K562 (cell line): ENCODE results near the gene BGN. TPM values are rescaled to one million over a fixed set of nuclear protein-coding genes. Genes with fewer than 3 reads are reported as not detected.

ENCODE experiments used
- ATAC-seq: fragments of 200-7000 bp; cut with Tn5 transposase; 3 replicates; pipeline ENCODE4 v1.9.1; 2020; ENCODE audit warnings: moderate library complexity
- BruUV-seq: library from RNA; stranded (reverse); fragments of 400-500 nt; replicated peaks from 2 replicates; lab custom pipeline; 2021; lab: Mats Ljungman, UMichigan
- CTCF ChIA-PET: fragments of 300-600 bp; formaldehyde crosslinking; extraction: SDS; loops from one replicate; lab custom pipeline; 2021; ENCODE audit warnings: low intra/inter-chr PET ratio; lab: Yijun Ruan, JAX
- POLR2A ChIA-PET: fragments of 300-600, 350-650 bp; sonication (Branson Sonifier 250); formaldehyde crosslinking; extraction: SDS; loops from one replicate; lab custom pipeline; 2021; ENCODE audit warnings: antibody characterized with exemption, inconsistent platforms; lab: Yijun Ruan, JAX
- DNase-seq, 4 experiments: peaks; one replicate each; pipeline versions ENCODE4 v3.0.0 to v3.0.0-alpha.2; 2011 to 2018; ENCODE audit warnings: low spot score in 3 of 4, mixed read lengths in 3 of 4; ENCODE audit errors: extremely low read depth in 1 of 4
- FAIRE-seq: peaks from 2 replicates; lab custom pipeline; 2011; peaks lifted over from hg19 to GRCh38; lab: Jason Lieb, UNC
- H2AFZ ChIP-seq: 2 replicates; pipeline ENCODE4 v1.6.0; 2011; ENCODE audit warnings: low read depth, low read length, control low read depth, inconsistent platforms
- H3K27ac ChIP-seq: fragments of 200-600 bp; 3 replicates; pipeline ENCODE4 v1.8.0; 2011; ENCODE audit warnings: low read depth, mild to moderate bottlenecking, control low read depth, inconsistent platforms, low read length, moderate library complexity, mixed read lengths; ENCODE audit errors: extremely low read depth
- H3K27me3 ChIP-seq, 2 experiments: fragments of 300-600 bp in 1 of 2; 2 replicates in 1 of 2; 3 replicates in 1 of 2; pipeline versions ENCODE4 v1.6.0 to v1.8.0; 2011; ENCODE audit warnings: inconsistent platforms in 2 of 2, low read length in 2 of 2, mild to moderate bottlenecking in 1 of 2, mixed read lengths in 1 of 2, moderate library complexity in 1 of 2; ENCODE audit not compliant: control insufficient read depth in 2 of 2, insufficient read depth in 2 of 2
- H3K36me3 ChIP-seq: fragments of 300-600 bp; 3 replicates; pipeline ENCODE4 v1.8.0; 2011; ENCODE audit warnings: mild to moderate bottlenecking, low read length, inconsistent platforms; ENCODE audit not compliant: control insufficient read depth, insufficient read depth
- H3K4me1 ChIP-seq, 2 experiments: fragments of 200-600 bp in 1 of 2; replicated peaks in 1 of 2; 2 replicates in 1 of 2; 3 replicates in 1 of 2; pipeline versions ENCODE4 v1.5.1 to v1.8.0; 2011; ENCODE audit warnings: inconsistent platforms in 2 of 2, low read length in 2 of 2, mild to moderate bottlenecking in 1 of 2, mixed read lengths in 1 of 2, moderate library complexity in 1 of 2; ENCODE audit not compliant: control insufficient read depth in 2 of 2, insufficient read depth in 2 of 2
- H3K4me2 ChIP-seq: 2 replicates; pipeline ENCODE4 v1.6.1; 2011; ENCODE audit warnings: low read length, control low read depth, inconsistent platforms, mixed read lengths; ENCODE audit not compliant: insufficient read depth
- H3K4me3 ChIP-seq: fragments of 200-600 bp; sonication (generic), shearing (Covaris generic); 2 replicates; pipeline ENCODE4 v1.5.1; 2016; ENCODE audit warnings: control low read depth, inconsistent platforms
- H3K79me2 ChIP-seq: fragments of 200-600 bp; 3 replicates; pipeline ENCODE4 v1.8.0; 2011; ENCODE audit warnings: low read length, inconsistent platforms; ENCODE audit not compliant: control insufficient read depth, insufficient read depth
- H3K9ac ChIP-seq, 2 experiments: 2 replicates each; pipeline versions ENCODE4 v1.6.0 to v1.6.1; 2011; ENCODE audit warnings: low read depth in 2 of 2, low read length in 2 of 2, control low read depth in 1 of 2, inconsistent platforms in 1 of 2, mild to moderate bottlenecking in 1 of 2, mixed read lengths in 1 of 2; ENCODE audit not compliant: insufficient read depth in 1 of 2
- H3K9me1 ChIP-seq: one replicate; pipeline ENCODE4 v1.6.0; 2011; ENCODE audit warnings: inconsistent platforms, mild to moderate bottlenecking, low read length, moderate library complexity; ENCODE audit not compliant: control insufficient read depth, insufficient read depth
- H3K9me3 ChIP-seq: replicated peaks from 2 replicates; pipeline ENCODE4 v1.5.1; 2011; ENCODE audit warnings: low read depth, low read length, inconsistent platforms; ENCODE audit not compliant: control insufficient read depth, insufficient read depth
- H4K20me1 ChIP-seq: replicated peaks from 2 replicates; pipeline ENCODE4 v1.6.1; 2011; ENCODE audit warnings: low read length, inconsistent platforms, mixed read lengths; ENCODE audit not compliant: control insufficient read depth, insufficient read depth
- DMBX1 ChIP-seq: fragments of 250-450 bp; sonication (Bioruptor Pico); IDR thresholded peaks from 2 replicates; pipeline ENCODE4 v1.8.0; 2022; ENCODE audit warnings: inconsistent platforms, mild to moderate bottlenecking, moderate library complexity, borderline replicate concordance
- KLF6 ChIP-seq: fragments of 250-450 bp; sonication (Bioruptor Pico); IDR thresholded peaks from 2 replicates; pipeline ENCODE4 v1.4.0; 2020; ENCODE audit warnings: mild to moderate bottlenecking, moderate library complexity, borderline replicate concordance
- MECOM ChIP-seq: fragments of 250-450 bp; sonication (Bioruptor Pico); IDR thresholded peaks from 2 replicates; pipeline ENCODE4 v1.8.0; 2022; ENCODE audit warnings: inconsistent platforms
- NCOR1 ChIP-seq: fragments of 450-650 bp; IDR thresholded peaks from 2 replicates; pipeline ENCODE4 v1.6.1; 2016; ENCODE audit warnings: mild to moderate bottlenecking, moderate library complexity
- NR4A1 ChIP-seq, 2 experiments: fragments of 250-450 bp in 1 of 2; fragments of 450-650 bp in 1 of 2; sonication (Bioruptor Pico) in 1 of 2; IDR thresholded peaks; 2 replicates each; pipeline versions ENCODE4 v1.4.0 to v1.6.1; 2016 to 2020; ENCODE audit warnings: mild to moderate bottlenecking in 2 of 2, missing compliant biosample characterization in 1 of 2, missing genetic modification characterization in 1 of 2, moderate library complexity in 1 of 2
- PHB2 ChIP-seq: fragments of 450-650 bp; IDR thresholded peaks from 2 replicates; pipeline ENCODE4 v1.6.1; 2017; ENCODE audit warnings: low read depth
- POLR2A ChIP-seq: fragments of 450-650 bp; conservative IDR thresholded peaks from 2 replicates; pipeline ENCODE4 v1.6.1; 2016
- PTBP1 ChIP-seq: fragments of 200-400 bp; formaldehyde crosslinking; IDR thresholded peaks from 2 replicates; pipeline ENCODE4 v1.6.1; 2017; ENCODE audit warnings: low read depth, low read length
- WGBS: fragments of 100-300 bp; shearing (Covaris generic); methylation state at CpG from one replicate; pipeline ENCODE4 v1.1.6; 2016; ENCODE audit warnings: low coverage, mixed read lengths; ENCODE audit not compliant: insufficient coverage; ENCODE audit errors: missing lambda C conversion rate; 5-methylcytosine and 5-hydroxymethylcytosine counted together
- in situ Hi-C: fragments of 300-500 bp; cut with MboI; formaldehyde crosslinking; loops from 4 replicates; pipeline ENCODE4 v1.15.0; 2018; ENCODE audit warnings: inconsistent platforms, mixed read lengths
- intact Hi-C: fragments of 100-400 bp; cut with micrococcal nuclease; formaldehyde crosslinking; loops from 2 replicates; pipeline ENCODE4 v1.14.2; 2022
- polyA plus RNA-seq, 8 experiments: library from polyadenylated mRNA; depleted of rRNA in 4 of 8; stranded (reverse) in 5 of 8; unstranded in 3 of 8; fragments of >200 nt; fragmentation: Nextera tagmentation in 2 of 8; fragmentation: Illumina TruSeq in 1 of 8; extraction: Ambion mirVana in 2 of 8; extraction: Trizol in 1 of 8; gene quantifications; 2 replicates each; pipeline versions ENCODE4 v1.2.1 to v1.2.3, GENCODE V29; 2011 to 2014; ENCODE audit warnings: inconsistent platforms in 1 of 8, missing spikeins in 1 of 8
- total RNA-seq, 7 experiments: library from RNA; depleted of rRNA in 6 of 7; stranded (reverse); fragments of >200 nt in 6 of 7; fragmentation: Illumina TruSeq in 2 of 7; extraction: Trizol in 2 of 7; gene quantifications; 2 replicates each; pipeline versions ENCODE4 v1.2.1 to v1.2.3, GENCODE V29; 2011 to 2021; ENCODE audit warnings: low replicate concordance in 1 of 7
- TF ChIP-seq, protein P1 (sequence below): fragments of 250-450 bp; sonication (Bioruptor Pico); IDR thresholded peaks from 2 replicates; pipeline ENCODE4 v1.5.0; 2020; ENCODE audit warnings: mild to moderate bottlenecking, borderline replicate concordance
- TF ChIP-seq, protein P2 (sequence below), 2 experiments: fragments of 450-650 bp; formaldehyde crosslinking in 1 of 2; IDR thresholded peaks; 2 replicates each; pipeline versions ENCODE4 v1.4.0 to v1.6.1; 2014 to 2020; ENCODE audit warnings: mild to moderate bottlenecking in 2 of 2, borderline replicate concordance in 1 of 2, low read depth in 1 of 2
- TF ChIP-seq, protein P3 (sequence below): fragments of 450-650 bp; formaldehyde crosslinking; IDR thresholded peaks from 2 replicates; pipeline ENCODE4 v1.4.0; 2022; ENCODE audit warnings: mild to moderate bottlenecking, moderate library complexity

Gene BGN
- total and polyA plus RNA-seq, 9 of the 15 experiments (the other 6 are each of a cell fraction or from before 2014, with no cell fraction given): 0.11 TPM; not detected in 8

DNA sequence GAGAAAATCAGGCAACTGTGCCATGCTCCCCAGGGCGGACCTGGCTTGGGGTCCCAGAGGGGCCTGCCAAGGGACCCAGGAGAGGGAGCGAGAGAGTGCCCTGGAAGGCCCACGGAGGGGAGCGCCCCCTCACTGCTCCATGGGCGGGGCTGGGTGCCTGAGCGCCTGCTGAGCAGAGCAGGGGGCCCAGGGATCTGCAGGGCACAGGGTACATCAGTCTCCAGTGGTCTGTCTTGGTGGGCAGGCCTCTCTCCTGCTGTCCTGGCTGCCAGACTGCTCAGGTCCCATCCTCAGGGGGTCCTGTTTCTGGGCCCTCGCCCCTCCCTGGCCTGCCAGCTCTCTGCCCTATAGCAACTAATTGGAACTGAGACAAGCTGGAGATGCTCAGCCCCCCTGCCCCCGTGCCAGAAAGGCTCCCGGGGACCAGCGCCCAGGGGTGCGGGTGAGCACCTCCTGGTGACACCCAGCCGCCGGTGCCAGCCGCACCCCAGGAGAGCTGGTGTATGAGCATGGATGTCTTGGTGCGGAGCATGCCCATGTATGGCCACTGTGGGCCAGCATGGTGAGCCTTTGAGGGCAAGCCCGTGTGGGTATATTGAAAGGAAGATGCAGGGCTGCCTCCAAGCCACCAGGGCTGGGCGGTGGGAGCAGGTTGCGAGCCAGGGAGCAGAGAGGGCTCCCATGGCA lies 1.3 kb downstream of the BGN start:
- intact Hi-C loops: no loop called here
- Histone ChIP-seq H3K27ac (no peak overlapping the region), H3K79me2 (no peaks in the 10 kb centered on the region), H2AFZ (no peak overlapping the region), H3K4me1 (peaks cover 0 to 24% of the 10 kb centered on the region in 2 experiments; a peak in 2 of 5 replicates), H3K4me2 (no peak overlapping the region), H3K9me1 (no peaks in the 10 kb centered on the region), H4K20me1 (no peaks in the 10 kb centered on the region), H3K9me3 (no peaks in the 10 kb centered on the region), H3K36me3 (no peaks in the 10 kb centered on the region), H3K9ac (no peak overlapping the region), H3K27me3 (peaks cover 2 to 53% of the 10 kb centered on the region in 2 experiments; a peak in 4 of 5 replicates), H3K4me3 (no peak overlapping the region)
- DNase-seq: no peak
- in situ Hi-C loops: loop anchor here (5.0 kb wide), 1 partner anchor 321 kb away; no protein-coding TSS in a partner anchor
- no peak for ATAC-seq
- ChIA-PET POLR2A (no interaction called here), CTCF (no interaction called here)
- no peak for FAIRE-seq
- WGBS: under 1% methylated on average over 13 of the region's 18 CpGs
- no TSS peak for BruUV-seq
- TF ChIP-seq NCOR1: no peak
- no peak for TF ChIP-seq DMBX1 (CRISPR knock-in tag)
- TF ChIP-seq, protein P1, sequence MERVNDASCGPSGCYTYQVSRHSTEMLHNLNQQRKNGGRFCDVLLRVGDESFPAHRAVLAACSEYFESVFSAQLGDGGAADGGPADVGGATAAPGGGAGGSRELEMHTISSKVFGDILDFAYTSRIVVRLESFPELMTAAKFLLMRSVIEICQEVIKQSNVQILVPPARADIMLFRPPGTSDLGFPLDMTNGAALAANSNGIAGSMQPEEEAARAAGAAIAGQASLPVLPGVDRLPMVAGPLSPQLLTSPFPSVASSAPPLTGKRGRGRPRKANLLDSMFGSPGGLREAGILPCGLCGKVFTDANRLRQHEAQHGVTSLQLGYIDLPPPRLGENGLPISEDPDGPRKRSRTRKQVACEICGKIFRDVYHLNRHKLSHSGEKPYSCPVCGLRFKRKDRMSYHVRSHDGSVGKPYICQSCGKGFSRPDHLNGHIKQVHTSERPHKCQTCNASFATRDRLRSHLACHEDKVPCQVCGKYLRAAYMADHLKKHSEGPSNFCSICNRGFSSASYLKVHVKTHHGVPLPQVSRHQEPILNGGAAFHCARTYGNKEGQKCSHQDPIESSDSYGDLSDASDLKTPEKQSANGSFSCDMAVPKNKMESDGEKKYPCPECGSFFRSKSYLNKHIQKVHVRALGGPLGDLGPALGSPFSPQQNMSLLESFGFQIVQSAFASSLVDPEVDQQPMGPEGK (CRISPR knock-in tag): no peak
- TF ChIP-seq NR4A1 (CRISPR knock-in tag; IDR thresholded peaks at IDR 0.05): no peak
- TF ChIP-seq NR4A1 (tag; IDR thresholded peaks at IDR 0.05): no peak
- TF ChIP-seq MECOM (CRISPR knock-in tag): no peak
- TF ChIP-seq, protein P2, sequence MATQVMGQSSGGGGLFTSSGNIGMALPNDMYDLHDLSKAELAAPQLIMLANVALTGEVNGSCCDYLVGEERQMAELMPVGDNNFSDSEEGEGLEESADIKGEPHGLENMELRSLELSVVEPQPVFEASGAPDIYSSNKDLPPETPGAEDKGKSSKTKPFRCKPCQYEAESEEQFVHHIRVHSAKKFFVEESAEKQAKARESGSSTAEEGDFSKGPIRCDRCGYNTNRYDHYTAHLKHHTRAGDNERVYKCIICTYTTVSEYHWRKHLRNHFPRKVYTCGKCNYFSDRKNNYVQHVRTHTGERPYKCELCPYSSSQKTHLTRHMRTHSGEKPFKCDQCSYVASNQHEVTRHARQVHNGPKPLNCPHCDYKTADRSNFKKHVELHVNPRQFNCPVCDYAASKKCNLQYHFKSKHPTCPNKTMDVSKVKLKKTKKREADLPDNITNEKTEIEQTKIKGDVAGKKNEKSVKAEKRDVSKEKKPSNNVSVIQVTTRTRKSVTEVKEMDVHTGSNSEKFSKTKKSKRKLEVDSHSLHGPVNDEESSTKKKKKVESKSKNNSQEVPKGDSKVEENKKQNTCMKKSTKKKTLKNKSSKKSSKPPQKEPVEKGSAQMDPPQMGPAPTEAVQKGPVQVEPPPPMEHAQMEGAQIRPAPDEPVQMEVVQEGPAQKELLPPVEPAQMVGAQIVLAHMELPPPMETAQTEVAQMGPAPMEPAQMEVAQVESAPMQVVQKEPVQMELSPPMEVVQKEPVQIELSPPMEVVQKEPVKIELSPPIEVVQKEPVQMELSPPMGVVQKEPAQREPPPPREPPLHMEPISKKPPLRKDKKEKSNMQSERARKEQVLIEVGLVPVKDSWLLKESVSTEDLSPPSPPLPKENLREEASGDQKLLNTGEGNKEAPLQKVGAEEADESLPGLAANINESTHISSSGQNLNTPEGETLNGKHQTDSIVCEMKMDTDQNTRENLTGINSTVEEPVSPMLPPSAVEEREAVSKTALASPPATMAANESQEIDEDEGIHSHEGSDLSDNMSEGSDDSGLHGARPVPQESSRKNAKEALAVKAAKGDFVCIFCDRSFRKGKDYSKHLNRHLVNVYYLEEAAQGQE (IDR thresholded peaks at IDR 0.05; ENCODE audit: borderline replicate concordance): no peak
- TF ChIP-seq, protein P2 (CRISPR knock-in tag; IDR thresholded peaks at IDR 0.05; ENCODE audit: low read depth): no peak
- TF ChIP-seq PTBP1: no peak
- TF ChIP-seq, protein P3, sequence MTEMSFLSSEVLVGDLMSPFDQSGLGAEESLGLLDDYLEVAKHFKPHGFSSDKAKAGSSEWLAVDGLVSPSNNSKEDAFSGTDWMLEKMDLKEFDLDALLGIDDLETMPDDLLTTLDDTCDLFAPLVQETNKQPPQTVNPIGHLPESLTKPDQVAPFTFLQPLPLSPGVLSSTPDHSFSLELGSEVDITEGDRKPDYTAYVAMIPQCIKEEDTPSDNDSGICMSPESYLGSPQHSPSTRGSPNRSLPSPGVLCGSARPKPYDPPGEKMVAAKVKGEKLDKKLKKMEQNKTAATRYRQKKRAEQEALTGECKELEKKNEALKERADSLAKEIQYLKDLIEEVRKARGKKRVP: no peak
- no peak for TF ChIP-seq POLR2A
- TF ChIP-seq KLF6 (CRISPR knock-in tag): no peak
- TF ChIP-seq PHB2: no peak
